Measurements from ENCODE around the gene COX7B. TPM values are rescaled to one million over a fixed set of nuclear protein-coding genes. Genes with fewer than 3 reads are reported as not detected.

Gene COX7B
- total RNA-seq, 3 donors from 2014 or later (not counting 1 experiment from before 2014, with no cell fraction given) = 133 to 168 (median 136) TPM

DNA sequence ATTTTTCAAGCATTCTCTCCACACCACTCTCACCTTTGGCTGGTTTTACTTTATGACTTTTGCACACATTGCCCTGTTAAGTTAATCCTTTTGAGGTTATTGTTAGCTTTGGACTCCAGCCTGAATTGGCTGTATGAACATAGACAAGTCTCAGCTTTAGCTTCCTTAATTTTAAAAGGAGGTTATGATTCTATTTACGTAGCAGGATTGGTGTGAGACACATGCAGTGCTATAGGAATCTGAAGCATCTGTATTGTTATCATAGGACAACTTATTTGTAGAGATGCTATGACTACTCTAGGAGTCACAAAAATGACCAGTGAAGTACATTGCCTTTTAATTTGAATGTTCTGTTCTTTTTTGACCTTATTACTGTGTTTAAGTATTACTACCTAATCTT is 54.4 kb downstream of the COX7B start:
- TF ChIP-seq, protein P1, sequence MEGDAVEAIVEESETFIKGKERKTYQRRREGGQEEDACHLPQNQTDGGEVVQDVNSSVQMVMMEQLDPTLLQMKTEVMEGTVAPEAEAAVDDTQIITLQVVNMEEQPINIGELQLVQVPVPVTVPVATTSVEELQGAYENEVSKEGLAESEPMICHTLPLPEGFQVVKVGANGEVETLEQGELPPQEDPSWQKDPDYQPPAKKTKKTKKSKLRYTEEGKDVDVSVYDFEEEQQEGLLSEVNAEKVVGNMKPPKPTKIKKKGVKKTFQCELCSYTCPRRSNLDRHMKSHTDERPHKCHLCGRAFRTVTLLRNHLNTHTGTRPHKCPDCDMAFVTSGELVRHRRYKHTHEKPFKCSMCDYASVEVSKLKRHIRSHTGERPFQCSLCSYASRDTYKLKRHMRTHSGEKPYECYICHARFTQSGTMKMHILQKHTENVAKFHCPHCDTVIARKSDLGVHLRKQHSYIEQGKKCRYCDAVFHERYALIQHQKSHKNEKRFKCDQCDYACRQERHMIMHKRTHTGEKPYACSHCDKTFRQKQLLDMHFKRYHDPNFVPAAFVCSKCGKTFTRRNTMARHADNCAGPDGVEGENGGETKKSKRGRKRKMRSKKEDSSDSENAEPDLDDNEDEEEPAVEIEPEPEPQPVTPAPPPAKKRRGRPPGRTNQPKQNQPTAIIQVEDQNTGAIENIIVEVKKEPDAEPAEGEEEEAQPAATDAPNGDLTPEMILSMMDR (IDR thresholded peaks at IDR 0.05) = no peak
- DNase-seq (no peak), ATAC-seq (no peak)
- H3K27me3 Mint-ChIP-seq (ENCODE audit: low read depth in 2 of 2) = no peaks in the 10 kb centered on the region
- Histone ChIP-seq H3K27me3 (ENCODE audit: control insufficient read depth, insufficient read depth, low read length) (no peaks in the 10 kb centered on the region), H3K4me3 (ENCODE audit: low read length) (no peak overlapping the region), H3K4me1 (ENCODE audit: control insufficient read depth, insufficient read depth, low read length) (peaks cover 3% of the 10 kb centered on the region), H3K27ac (ENCODE audit: low read length) (no peak overlapping the region), H3K36me3 (ENCODE audit: control insufficient read depth, insufficient read depth, low read length) (no peaks in the 10 kb centered on the region), H3K9me3 (ENCODE audit: control insufficient read depth, insufficient read depth, low read length) (no peaks in the 10 kb centered on the region)
- peaks cover 26% of the 10 kb centered on the region in 2 donors for H3K4me1 Mint-ChIP-seq
- intact Hi-C loops (cut with micrococcal nuclease) = no loop called here
- no peak overlapping the region for H3K27ac Mint-ChIP-seq
- no peak overlapping the region for H3K4me3 Mint-ChIP-seq
- H3K9me3 Mint-ChIP-seq = peaks cover 0 to 2% of the 10 kb centered on the region in 2 donors
- WGBS (ENCODE audit: insufficient coverage) = 100% methylated on average over 1 of the region's 1 CpG
- no peaks in the 10 kb centered on the region for H3K36me3 Mint-ChIP-seq

Other genes starting within 250 kb of the COX7B start
- 100 to 1,000 TPM; 136 to 162 (median 159) TPM for gene ATRX, start 113.3 kb upstream of the COX7B start, total RNA-seq
- 10 to 100 TPM; 46.7 to 59.5 (median 51.8) TPM for gene MAGT1, start 4.0 kb upstream of the COX7B start, total RNA-seq
- gene ATP7A, start 11.2 kb downstream of the COX7B start, total RNA-seq = 10 to 100 TPM; 18.8 to 24.3 (median 21.5) TPM
- gene PGAM4, start 70.2 kb downstream of the COX7B start, total RNA-seq = not detected
- 100 to 1,000 TPM; 200 to 205 (median 203) TPM for gene PGK1, start 204.8 kb downstream of the COX7B start, total RNA-seq
- 1 to 10 TPM; 5.6 to 6.8 (median 6.1) TPM for gene TAF9B, start 240.2 kb downstream of the COX7B start, total RNA-seq

All from natural killer cell (primary cell).